Osteoblast (primary cell): ENCODE data around the gene EPHB2. TPM values are rescaled to one million over a fixed set of nuclear protein-coding genes. Genes with fewer than 3 reads are reported as not detected.

Experiments used
- DNase-seq: peaks from one replicate; pipeline ENCODE4 v3.0.0; 2011; ENCODE audit warnings: low spot score, mixed read lengths; ENCODE audit not compliant: insufficient read length; ENCODE audit errors: missing footprints
- H2AFZ ChIP-seq: 2 replicates; pipeline ENCODE4 v1.6.0; 2011; ENCODE audit warnings: mild to moderate bottlenecking, low read length
- H3K27ac ChIP-seq: 2 replicates; pipeline ENCODE4 v1.5.1; 2011; ENCODE audit warnings: mild to moderate bottlenecking, low read depth, low read length, moderate library complexity
- H3K27me3 ChIP-seq: 2 replicates; pipeline ENCODE4 v1.6.0; 2012; ENCODE audit warnings: mild to moderate bottlenecking, control low read depth, inconsistent platforms, low read length, moderate library complexity; ENCODE audit not compliant: insufficient read depth
- H3K36me3 ChIP-seq: 2 replicates; pipeline ENCODE4 v1.5.1; 2011; ENCODE audit warnings: mild to moderate bottlenecking, low read length, control low read depth, moderate library complexity; ENCODE audit not compliant: insufficient read depth
- H3K4me1 ChIP-seq: 2 replicates; pipeline ENCODE4 v1.5.1; 2011; ENCODE audit warnings: mild to moderate bottlenecking, low read length, control low read depth, moderate library complexity; ENCODE audit not compliant: insufficient read depth
- H3K4me2 ChIP-seq: 2 replicates; pipeline ENCODE4 v1.6.0; 2011; ENCODE audit warnings: mild to moderate bottlenecking, low read length; ENCODE audit not compliant: insufficient read depth
- H3K4me3 ChIP-seq: fragments of 200-600 bp; sonication (generic); 3 replicates; pipeline ENCODE4 v1.5.1; 2012; ENCODE audit warnings: mild to moderate bottlenecking, low read length, inconsistent platforms; ENCODE audit not compliant: insufficient read depth
- H3K79me2 ChIP-seq: 2 replicates; pipeline ENCODE4 v1.6.0; 2012; ENCODE audit warnings: mild to moderate bottlenecking, low read length, control low read depth, inconsistent platforms; ENCODE audit not compliant: insufficient read depth
- H3K9me3 ChIP-seq: 2 replicates; pipeline ENCODE4 v1.5.1; 2011; ENCODE audit warnings: low read depth, low read length, control low read depth
- H4K20me1 ChIP-seq: 2 replicates; pipeline ENCODE4 v1.6.0; 2012; ENCODE audit warnings: mild to moderate bottlenecking, low read length, control low read depth; ENCODE audit not compliant: insufficient read depth
- total RNA-seq: library from RNA; depleted of rRNA; stranded (reverse); fragments of >200 nt; gene quantifications from 2 replicates; pipeline ENCODE4 v1.2.3, GENCODE V29; 2012
- TF ChIP-seq, protein P1 (sequence below): IDR thresholded peaks from 2 replicates; pipeline ENCODE4 v1.5.1; 2011; ENCODE audit warnings: mild to moderate bottlenecking, low read depth, low read length, moderate library complexity; ENCODE audit errors: extremely low read depth

Gene EPHB2
- total RNA-seq, 1 donor = 8.7 TPM

GRCh38 chr1:22733643-22734042, 23.0 kb downstream of the EPHB2 start:
- Histone ChIP-seq H3K27ac (no peak overlapping the region), H3K27me3 (no peaks in the 10 kb centered on the region), H3K36me3 (no peaks in the 10 kb centered on the region), H3K9me3 (no peaks in the 10 kb centered on the region), H2AFZ (no peak overlapping the region), H3K4me1 (peaks cover 11% of the 10 kb centered on the region), H3K4me3 (no peak overlapping the region), H3K79me2 (peaks cover 2% of the 10 kb centered on the region), H3K4me2 (no peak overlapping the region), H4K20me1 (no peaks in the 10 kb centered on the region)
- no peak for DNase-seq
- TF ChIP-seq, protein P1, sequence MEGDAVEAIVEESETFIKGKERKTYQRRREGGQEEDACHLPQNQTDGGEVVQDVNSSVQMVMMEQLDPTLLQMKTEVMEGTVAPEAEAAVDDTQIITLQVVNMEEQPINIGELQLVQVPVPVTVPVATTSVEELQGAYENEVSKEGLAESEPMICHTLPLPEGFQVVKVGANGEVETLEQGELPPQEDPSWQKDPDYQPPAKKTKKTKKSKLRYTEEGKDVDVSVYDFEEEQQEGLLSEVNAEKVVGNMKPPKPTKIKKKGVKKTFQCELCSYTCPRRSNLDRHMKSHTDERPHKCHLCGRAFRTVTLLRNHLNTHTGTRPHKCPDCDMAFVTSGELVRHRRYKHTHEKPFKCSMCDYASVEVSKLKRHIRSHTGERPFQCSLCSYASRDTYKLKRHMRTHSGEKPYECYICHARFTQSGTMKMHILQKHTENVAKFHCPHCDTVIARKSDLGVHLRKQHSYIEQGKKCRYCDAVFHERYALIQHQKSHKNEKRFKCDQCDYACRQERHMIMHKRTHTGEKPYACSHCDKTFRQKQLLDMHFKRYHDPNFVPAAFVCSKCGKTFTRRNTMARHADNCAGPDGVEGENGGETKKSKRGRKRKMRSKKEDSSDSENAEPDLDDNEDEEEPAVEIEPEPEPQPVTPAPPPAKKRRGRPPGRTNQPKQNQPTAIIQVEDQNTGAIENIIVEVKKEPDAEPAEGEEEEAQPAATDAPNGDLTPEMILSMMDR = no peak

DNA sequence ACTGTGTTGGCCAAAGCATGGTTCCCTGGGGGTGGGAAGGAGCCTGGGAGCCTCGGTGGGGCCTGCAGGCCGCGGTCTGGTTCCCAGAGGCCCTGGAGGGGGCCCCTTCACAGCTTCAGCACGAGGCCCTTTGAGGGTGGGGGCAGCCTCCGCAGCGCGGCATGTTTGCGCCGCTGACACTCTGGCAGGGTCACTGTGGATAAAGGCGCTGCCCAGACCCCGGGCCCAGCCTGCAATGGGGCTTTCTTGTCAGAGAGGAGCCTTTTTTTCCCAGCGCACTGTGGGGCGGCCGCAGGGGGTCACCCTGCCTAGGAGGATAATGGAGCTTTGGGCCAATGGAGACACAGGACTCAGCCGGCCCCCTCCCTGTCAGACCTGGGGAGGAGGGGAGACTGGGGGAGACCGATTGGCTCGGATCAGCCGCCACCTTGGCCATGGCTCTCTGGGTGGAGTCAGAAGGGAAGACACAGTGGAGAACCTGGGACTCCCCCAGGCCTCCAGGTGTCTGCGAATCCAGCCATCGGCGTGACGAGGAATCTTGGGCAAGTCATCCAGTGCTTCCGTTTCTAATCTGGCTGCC, 26.0 kb downstream of the EPHB2 start:
- no peak overlapping the region for H3K4me2 ChIP-seq
- peaks cover 26% of the 10 kb centered on the region for H3K4me1 ChIP-seq
- TF ChIP-seq, protein P1 = no peak
- peaks cover 2% of the 10 kb centered on the region for H3K79me2 ChIP-seq
- no peak for DNase-seq
- H3K36me3 ChIP-seq = no peaks in the 10 kb centered on the region
- no peak overlapping the region for H3K27ac ChIP-seq
- H3K27me3 ChIP-seq = no peaks in the 10 kb centered on the region
- no peaks in the 10 kb centered on the region for H3K9me3 ChIP-seq
- no peak overlapping the region for H3K4me3 ChIP-seq
- no peak overlapping the region for H2AFZ ChIP-seq
- no peaks in the 10 kb centered on the region for H4K20me1 ChIP-seq

DNA sequence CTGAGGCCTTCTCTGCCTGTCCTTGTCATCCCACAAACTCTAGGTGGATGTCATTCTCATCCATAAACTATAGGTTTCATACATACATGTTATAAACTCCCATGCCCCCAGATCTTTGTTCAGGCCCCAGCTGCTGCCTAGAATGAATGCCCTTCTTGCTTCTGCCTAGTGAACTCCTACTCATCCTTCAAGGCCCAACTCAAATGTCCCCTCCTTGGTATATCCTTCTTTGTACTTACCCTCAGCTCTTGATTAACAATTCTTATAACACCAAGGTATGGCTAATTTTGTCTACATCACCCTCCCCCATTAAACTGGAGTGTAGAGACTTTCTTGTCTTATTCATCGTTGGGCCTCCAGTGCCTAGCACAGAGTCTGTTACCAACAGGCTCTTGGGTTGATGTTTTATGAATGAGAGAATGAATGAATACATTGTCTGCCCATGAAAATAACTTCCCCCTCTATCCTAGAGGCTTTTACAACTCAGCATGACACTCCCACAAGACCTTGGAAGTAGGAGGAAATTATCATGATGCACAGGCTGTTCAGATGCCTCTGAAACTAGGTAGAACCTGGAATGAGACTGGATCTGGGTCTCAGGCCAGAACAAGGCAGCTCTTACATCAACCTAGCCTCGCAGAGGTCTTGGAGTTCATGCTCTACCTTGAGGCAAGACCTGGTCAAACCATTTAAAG, 26.9 kb downstream of the EPHB2 start:
- Histone ChIP-seq H4K20me1 (no peaks in the 10 kb centered on the region), H3K9me3 (no peaks in the 10 kb centered on the region), H3K4me1 (peaks cover 26% of the 10 kb centered on the region), H3K4me3 (no peak overlapping the region), H3K27ac (no peak overlapping the region), H3K27me3 (no peaks in the 10 kb centered on the region), H2AFZ (no peak overlapping the region), H3K36me3 (no peaks in the 10 kb centered on the region), H3K4me2 (no peak overlapping the region), H3K79me2 (peaks cover 2% of the 10 kb centered on the region)
- no peak for DNase-seq
- TF ChIP-seq, protein P1 = no peak

GRCh38 chr1:22738069-22738435, 27.4 kb downstream of the EPHB2 start:
- Histone ChIP-seq H3K9me3 (no peaks in the 10 kb centered on the region), H3K27me3 (no peaks in the 10 kb centered on the region), H4K20me1 (no peaks in the 10 kb centered on the region), H3K4me2 (no peak overlapping the region), H3K4me1 (peaks cover 26% of the 10 kb centered on the region), H2AFZ (no peak overlapping the region), H3K79me2 (peaks cover 2% of the 10 kb centered on the region), H3K36me3 (no peaks in the 10 kb centered on the region), H3K4me3 (no peak overlapping the region), H3K27ac (no peak overlapping the region)
- DNase-seq = no peak
- TF ChIP-seq, protein P1 = no peak
